Retinal pigment epithelial cell (primary cell): Measurements from ENCODE around the gene POU6F1.
"Not testable (repeated sequence)": the region's sequence is repeated elsewhere in the genome, so short reads cannot be mapped to it uniquely, and the experiment has no call there.

Source experiments
- DNase-seq: peaks from one replicate; pipeline ENCODE4 v3.0.0-alpha.2; 2010; ENCODE audit warnings: low read depth
- H3K4me3 ChIP-seq: 2 replicates; pipeline ENCODE4 v1.5.1; 2011; ENCODE audit warnings: mild to moderate bottlenecking, low read length, control low read depth, moderate library complexity
- CTCF ChIP-seq: conservative IDR thresholded peaks from 2 replicates; pipeline ENCODE4 v1.5.1; 2011; ENCODE audit warnings: low read depth, low read length, control low read depth, inconsistent platforms

POU6F1 gene, protein sequence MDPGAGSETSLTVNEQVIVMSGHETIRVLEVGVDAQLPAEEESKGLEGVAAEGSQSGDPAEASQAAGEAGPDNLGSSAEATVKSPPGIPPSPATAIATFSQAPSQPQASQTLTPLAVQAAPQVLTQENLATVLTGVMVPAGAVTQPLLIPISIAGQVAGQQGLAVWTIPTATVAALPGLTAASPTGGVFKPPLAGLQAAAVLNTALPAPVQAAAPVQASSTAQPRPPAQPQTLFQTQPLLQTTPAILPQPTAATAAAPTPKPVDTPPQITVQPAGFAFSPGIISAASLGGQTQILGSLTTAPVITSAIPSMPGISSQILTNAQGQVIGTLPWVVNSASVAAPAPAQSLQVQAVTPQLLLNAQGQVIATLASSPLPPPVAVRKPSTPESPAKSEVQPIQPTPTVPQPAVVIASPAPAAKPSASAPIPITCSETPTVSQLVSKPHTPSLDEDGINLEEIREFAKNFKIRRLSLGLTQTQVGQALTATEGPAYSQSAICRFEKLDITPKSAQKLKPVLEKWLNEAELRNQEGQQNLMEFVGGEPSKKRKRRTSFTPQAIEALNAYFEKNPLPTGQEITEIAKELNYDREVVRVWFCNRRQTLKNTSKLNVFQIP

DNA sequence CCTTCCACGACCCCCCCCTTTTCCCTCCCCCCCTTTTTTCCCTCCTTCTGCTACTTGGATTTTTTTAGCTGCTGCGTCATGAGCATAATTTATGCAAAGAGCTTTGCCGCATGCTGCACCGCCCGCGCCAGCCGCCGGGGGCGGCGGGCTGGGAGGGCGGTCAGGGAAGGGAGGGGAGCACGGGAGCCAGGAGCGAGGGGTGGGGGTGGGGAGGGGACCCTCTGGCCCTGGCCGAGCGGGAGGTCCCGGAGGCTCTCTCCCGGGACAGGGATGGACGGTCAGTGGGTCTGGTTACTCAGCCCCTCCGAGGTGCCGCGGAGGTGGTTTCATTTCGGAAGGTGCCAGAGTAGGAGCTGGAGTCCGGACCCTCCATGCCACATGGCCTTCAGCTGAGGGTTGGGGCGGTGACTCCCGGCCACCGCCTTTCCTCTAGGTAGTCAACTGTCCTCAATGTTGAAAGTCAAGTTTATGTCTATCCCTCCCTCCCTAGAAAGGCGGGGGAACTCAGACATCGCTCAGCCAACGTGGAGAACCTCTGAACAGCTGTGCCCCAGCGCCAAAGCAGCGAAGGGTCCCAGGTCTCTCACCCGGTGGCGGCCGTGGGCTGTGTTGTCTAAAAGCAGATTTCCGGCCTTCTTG is at the start of gene POU6F1:
POU6F1 (minus strand) TSS at position 95 of the 639 bp plus-strand sequence. CDS start 11,226 bp downstream, outside the sequence.
- DNase-seq = no peak
- TF ChIP-seq CTCF = peak; percentile 56
- peak within 1 kb of the TSS; percentile 75 for H3K4me3 ChIP-seq

GRCh38 chr12:51265024-51265423 is 47.2 kb upstream of the POU6F1 start:
- TF ChIP-seq CTCF = no peak
- H3K4me3 ChIP-seq = no peak overlapping the region
- no peak for DNase-seq

DNA sequence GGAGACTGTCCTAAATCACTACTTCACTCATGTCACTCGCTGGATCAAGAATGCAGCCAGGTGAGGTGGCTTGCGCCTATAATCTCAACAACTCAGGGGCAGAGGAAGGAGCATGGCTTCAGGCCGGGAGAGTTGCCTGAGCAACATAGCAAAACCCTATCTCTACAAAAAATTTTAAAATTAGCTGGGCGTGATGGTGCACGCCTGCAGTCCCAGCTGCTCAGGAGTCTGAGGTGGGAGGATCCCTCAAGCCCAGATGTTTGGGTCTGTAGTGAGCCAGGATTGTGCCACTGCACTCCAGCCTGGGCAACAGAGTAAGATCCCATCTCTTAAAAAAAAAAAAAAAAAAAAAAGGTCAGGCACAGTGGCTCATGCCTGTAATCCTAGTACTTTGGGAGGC is 46.4 kb upstream of the POU6F1 start:
- DNase-seq = no peak
- no peak overlapping the region for H3K4me3 ChIP-seq
- no peak for TF ChIP-seq CTCF

- no peak overlapping the region for H3K4me3 ChIP-seq
- no peak for DNase-seq
- TF ChIP-seq CTCF = no peak
Measured at GRCh38 chr12:51263341-51263740, 45.5 kb upstream of the POU6F1 start.

- no peak overlapping the region for H3K4me3 ChIP-seq
- no peak for DNase-seq
- peak; percentile 47 for TF ChIP-seq CTCF
Measured at GRCh38 chr12:51262758-51263177, 44.9 kb upstream of the POU6F1 start.

DNA sequence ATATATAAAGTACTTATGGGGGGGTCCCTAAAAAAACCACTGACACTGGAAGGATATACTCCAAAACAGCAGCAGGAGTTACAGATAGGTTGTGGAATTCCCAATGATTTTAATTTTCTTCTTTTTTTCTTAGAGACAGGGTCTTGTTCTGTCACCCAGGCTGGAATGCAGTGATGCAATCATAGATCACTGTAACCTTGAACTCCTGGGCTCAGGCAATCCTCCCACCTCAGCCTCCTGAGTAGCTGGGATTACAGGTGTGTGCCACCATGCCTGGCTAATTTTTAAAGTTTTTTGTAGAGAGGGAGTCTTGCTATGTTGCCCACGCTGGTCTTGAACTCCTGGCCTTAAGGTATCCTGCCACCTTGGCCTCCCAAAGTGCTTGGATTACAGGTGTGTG is 41.7 kb upstream of the POU6F1 start:
- H3K4me3 ChIP-seq = not testable (repeated sequence)

DNA sequence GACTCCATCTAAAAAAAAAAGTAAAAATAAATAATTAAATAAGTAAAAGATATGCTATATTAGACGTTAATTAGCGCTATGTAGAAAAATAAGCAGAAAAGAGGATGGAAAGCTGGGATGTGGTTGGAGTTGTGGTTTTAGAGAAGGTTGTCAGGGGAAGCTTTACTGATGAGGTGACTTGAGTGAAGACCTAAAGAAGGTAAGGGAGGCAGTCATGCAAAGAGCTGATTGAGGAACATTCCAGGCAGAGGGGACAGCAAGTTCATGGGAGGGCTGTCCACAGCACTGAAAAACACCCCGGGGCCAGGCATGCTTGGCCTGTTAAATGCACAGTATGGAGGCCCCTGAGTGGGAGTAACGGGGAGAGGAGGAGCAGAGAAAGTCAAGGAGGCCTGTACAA is 36.7 kb upstream of the POU6F1 start:
- no peak for TF ChIP-seq CTCF
- H3K4me3 ChIP-seq = no peak overlapping the region
- no peak for DNase-seq

More for the DNA sequence above, 41.7 kb upstream of the POU6F1 start:
- not testable (repeated sequence) for DNase-seq
